Choroid plexus epithelial cell (primary cell): ENCODE measurements around the gene FAM107A.

Source experiments
- DNase-seq: peaks from one replicate; pipeline ENCODE4 v3.0.0-alpha.2; 2010; ENCODE audit warnings: low read depth
- H3K4me3 ChIP-seq: 2 replicates; pipeline ENCODE4 v1.5.1; 2011; ENCODE audit warnings: low read depth, mild to moderate bottlenecking, control low read depth, low read length, moderate library complexity
- TF ChIP-seq, protein P1 (sequence below): conservative IDR thresholded peaks from 2 replicates; pipeline ENCODE4 v1.5.1; 2011; ENCODE audit warnings: low read depth, mild to moderate bottlenecking, control low read depth, inconsistent platforms, low read length, moderate library complexity

The FAM107A gene

GRCh38 chr3:58563386-58564035 lies 13.7 kb downstream of the FAM107A start:
- TF ChIP-seq, protein P1, sequence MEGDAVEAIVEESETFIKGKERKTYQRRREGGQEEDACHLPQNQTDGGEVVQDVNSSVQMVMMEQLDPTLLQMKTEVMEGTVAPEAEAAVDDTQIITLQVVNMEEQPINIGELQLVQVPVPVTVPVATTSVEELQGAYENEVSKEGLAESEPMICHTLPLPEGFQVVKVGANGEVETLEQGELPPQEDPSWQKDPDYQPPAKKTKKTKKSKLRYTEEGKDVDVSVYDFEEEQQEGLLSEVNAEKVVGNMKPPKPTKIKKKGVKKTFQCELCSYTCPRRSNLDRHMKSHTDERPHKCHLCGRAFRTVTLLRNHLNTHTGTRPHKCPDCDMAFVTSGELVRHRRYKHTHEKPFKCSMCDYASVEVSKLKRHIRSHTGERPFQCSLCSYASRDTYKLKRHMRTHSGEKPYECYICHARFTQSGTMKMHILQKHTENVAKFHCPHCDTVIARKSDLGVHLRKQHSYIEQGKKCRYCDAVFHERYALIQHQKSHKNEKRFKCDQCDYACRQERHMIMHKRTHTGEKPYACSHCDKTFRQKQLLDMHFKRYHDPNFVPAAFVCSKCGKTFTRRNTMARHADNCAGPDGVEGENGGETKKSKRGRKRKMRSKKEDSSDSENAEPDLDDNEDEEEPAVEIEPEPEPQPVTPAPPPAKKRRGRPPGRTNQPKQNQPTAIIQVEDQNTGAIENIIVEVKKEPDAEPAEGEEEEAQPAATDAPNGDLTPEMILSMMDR, result no peak
- no peak overlapping the region for H3K4me3 ChIP-seq
- DNase-seq, result no peak

GRCh38 chr3:58562498-58562897 lies 14.7 kb downstream of the FAM107A start:
- TF ChIP-seq, protein P1, result no peak
- DNase-seq, result no peak
- no peak overlapping the region for H3K4me3 ChIP-seq

- peak; percentile 98 for DNase-seq
- TF ChIP-seq, protein P1, result peak; percentile 71
- no peak overlapping the region for H3K4me3 ChIP-seq
These were observed 16.4 kb downstream of the FAM107A start for GRCh38 chr3:58560771-58561311.

DNA sequence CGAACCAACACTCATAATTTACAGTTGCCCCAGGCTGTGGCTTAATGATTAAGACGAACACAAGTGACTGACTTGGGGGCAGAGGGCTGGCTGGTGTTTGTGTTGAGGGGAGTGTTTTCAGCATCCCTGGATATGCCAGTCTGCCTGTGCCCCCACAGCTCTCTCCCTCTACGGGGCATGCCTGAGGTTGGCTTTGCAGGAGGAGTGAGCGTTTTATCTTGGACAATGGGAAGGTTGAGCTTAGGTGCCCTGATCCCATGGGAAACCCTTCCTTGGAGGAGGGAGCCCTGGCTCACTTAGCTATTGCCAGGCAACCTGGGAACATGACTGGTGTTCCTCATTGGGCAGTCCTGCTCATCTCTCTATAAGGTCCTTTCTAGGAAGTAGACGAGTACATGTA lies 17.6 kb downstream of the FAM107A start:
- TF ChIP-seq, protein P1, result no peak
- no peak for DNase-seq
- H3K4me3 ChIP-seq, result no peak overlapping the region

DNA sequence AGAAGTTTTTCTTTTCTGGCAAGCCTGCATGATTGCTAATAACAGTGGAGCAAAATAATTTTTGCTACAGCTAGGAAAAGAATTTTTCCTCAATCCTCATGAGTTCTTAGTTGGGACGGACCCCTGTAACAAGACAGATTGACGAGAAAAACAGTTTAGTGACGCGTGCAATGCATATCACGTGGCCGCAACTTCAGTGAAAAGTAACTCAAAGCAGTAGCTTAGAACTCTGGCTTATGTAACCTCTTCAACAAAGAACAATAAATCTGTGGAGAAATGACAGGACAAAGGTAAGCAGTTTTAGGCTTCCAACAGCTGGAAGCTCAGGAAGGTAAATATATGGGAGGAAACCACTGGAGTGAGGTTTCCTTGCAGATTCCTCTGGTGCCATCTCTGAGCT lies 19.7 kb downstream of the FAM107A start:
- DNase-seq, result no peak
- TF ChIP-seq, protein P1, result no peak
- no peak overlapping the region for H3K4me3 ChIP-seq

- H3K4me3 ChIP-seq, result no peak overlapping the region
- TF ChIP-seq, protein P1, result no peak
- no peak for DNase-seq
These were observed 20.4 kb downstream of the FAM107A start for GRCh38 chr3:58556761-58557221.

- DNase-seq, result no peak
- TF ChIP-seq, protein P1, result no peak
- no peak overlapping the region for H3K4me3 ChIP-seq
These were observed 21.2 kb downstream of the FAM107A start for GRCh38 chr3:58556001-58556400.
